Sigmoid colon (tissue), 7 donors: Measurements from ENCODE around the gene PARP4. TPM values are rescaled to one million over a fixed set of nuclear protein-coding genes. Genes with fewer than 3 reads are reported as not detected.

Experiments used
- DNase-seq: peaks from one replicate; pipeline ENCODE4 v3.0.0-alpha.2; 2019
- H3K27ac ChIP-seq, 4 donors: fragments of 200-600 bp; sonication (generic); one replicate each; pipeline ENCODE4 v1.5.1; 2016 to 2019; ENCODE audit warnings: mild to moderate bottlenecking in 1 of 4
- H3K27me3 ChIP-seq, 3 donors: fragments of 200-600 bp; sonication (generic); one replicate each; pipeline ENCODE4 v1.5.1; 2019; ENCODE audit warnings: mild to moderate bottlenecking in 1 of 3
- H3K36me3 ChIP-seq, 4 donors: fragments of 200-600 bp; sonication (generic); one replicate each; pipeline ENCODE4 v1.5.1; 2016 to 2019
- H3K4me1 ChIP-seq, 4 donors: fragments of 200-600 bp; sonication (generic); one replicate each; pipeline ENCODE4 v1.5.1; 2017 to 2019
- H3K4me3 ChIP-seq, 4 donors: fragments of 200-600 bp; sonication (generic); one replicate each; pipeline ENCODE4 v1.5.1; 2017 to 2019; ENCODE audit warnings: mild to moderate bottlenecking in 2 of 4, moderate library complexity in 1 of 4
- H3K9me3 ChIP-seq, 4 donors: fragments of 200-600 bp in 3 of 4; sonication (generic) in 3 of 4; one replicate each; pipeline versions ENCODE4 v1.5.1 to v1.6.1; 2013 to 2019
- EP300 ChIP-seq, 4 donors: sonication (generic); formaldehyde crosslinking; IDR thresholded peaks; one replicate each; pipeline ENCODE4 v1.6.1; 2017; ENCODE audit warnings: antibody characterized with exemption in 4 of 4
- POLR2A ChIP-seq, 2 donors: fragments of 450-650 bp; IDR thresholded peaks; one replicate each; pipeline ENCODE4 v1.6.1; 2016; ENCODE audit warnings: antibody characterized with exemption in 2 of 2, mild to moderate bottlenecking in 2 of 2, moderate library complexity in 2 of 2
- POLR2AphosphoS5 ChIP-seq, 4 donors: sonication (generic); formaldehyde crosslinking; IDR thresholded peaks; one replicate each; pipeline ENCODE4 v1.6.1; 2017; ENCODE audit warnings: antibody characterized with exemption in 4 of 4
- WGBS, 2 donors: extraction: QIAGEN DNeasy Blood & Tissue Kit; methylation state at CpG; one replicate each; pipeline ENCODE4 v1.1.7; 2013; 5-methylcytosine and 5-hydroxymethylcytosine counted together
- intact Hi-C: fragments of 100-400 bp; cut with DNase I; formaldehyde crosslinking; loops from one replicate; pipeline ENCODE4 v1.15.1; 2023
- polyA plus RNA-seq, 3 donors: library from polyadenylated mRNA; stranded (reverse); fragments of 200-250 nt; gene quantifications; one replicate each; pipeline ENCODE4 v1.2.3, GENCODE V29; 2013
- total RNA-seq, 4 donors: library from RNA; depleted of rRNA; stranded (reverse); fragments of >200 nt; gene quantifications; one replicate each; pipeline ENCODE4 v1.1.0, GENCODE V29; 2016
- TF ChIP-seq, protein P1 (sequence below), 4 experiments: fragments of 450-650 bp in 3 of 4; fragments of 200-600 bp in 1 of 4; IDR thresholded peaks; one replicate each; pipeline ENCODE4 v1.5.1; 2016 to 2019; ENCODE audit warnings: antibody characterized with exemption in 4 of 4, mild to moderate bottlenecking in 3 of 4, moderate library complexity in 2 of 4
- donor health status: healthy with polysubstance abuse.
- donor health status: Bipolar disorder and iron deficiency.
- donor health status: healthy.

PARP4 gene
- total and polyA plus RNA-seq, 7 donors = 29.4 to 54.3 (median 41.8) TPM

DNA sequence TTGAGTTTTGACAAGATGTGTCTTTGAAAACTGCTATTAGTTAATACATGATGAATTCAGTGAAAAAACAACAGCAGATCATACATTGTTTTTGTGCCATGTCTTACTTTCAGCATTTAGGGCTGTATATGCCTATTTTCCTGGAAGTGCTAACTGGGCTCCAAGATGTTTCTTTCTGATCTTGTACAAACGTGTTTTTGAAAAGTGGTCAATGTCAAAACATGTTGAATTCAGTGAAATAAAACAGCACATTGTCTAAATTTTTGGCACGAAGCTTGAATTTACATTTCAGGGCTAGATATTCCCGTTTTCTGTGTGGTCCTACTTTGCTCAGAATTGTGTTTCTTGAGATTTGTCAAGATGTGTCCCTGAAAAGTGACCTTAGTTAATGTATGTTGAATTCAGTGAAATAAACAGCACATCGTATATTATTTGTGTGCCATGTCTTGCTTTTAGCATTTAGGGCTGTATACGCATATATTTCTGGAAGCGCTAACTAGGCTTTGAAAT, 14.7 kb upstream of the PARP4 start:
- no peaks in the 10 kb centered on the region for H3K4me1 ChIP-seq
- WGBS, 2 donors = 79 to 85% methylated on average over 6 of the region's 6 CpGs
- no peaks in the 10 kb centered on the region for H3K9me3 ChIP-seq
- no peak for DNase-seq
- intact Hi-C loops = no loop called here
- peaks cover 0 to 13% (median 0%) of the 10 kb centered on the region in 3 donors for H3K27me3 ChIP-seq
- H3K27ac ChIP-seq = no peak overlapping the region
- H3K36me3 ChIP-seq = no peaks in the 10 kb centered on the region
- no peak overlapping the region for H3K4me3 ChIP-seq
- TF ChIP-seq POLR2A (IDR thresholded peaks at IDR 0.05) (no peak), EP300 (IDR thresholded peaks at IDR 0.05) (no peak), POLR2AphosphoS5 (IDR thresholded peaks at IDR 0.05) (no peak)
- TF ChIP-seq, protein P1, sequence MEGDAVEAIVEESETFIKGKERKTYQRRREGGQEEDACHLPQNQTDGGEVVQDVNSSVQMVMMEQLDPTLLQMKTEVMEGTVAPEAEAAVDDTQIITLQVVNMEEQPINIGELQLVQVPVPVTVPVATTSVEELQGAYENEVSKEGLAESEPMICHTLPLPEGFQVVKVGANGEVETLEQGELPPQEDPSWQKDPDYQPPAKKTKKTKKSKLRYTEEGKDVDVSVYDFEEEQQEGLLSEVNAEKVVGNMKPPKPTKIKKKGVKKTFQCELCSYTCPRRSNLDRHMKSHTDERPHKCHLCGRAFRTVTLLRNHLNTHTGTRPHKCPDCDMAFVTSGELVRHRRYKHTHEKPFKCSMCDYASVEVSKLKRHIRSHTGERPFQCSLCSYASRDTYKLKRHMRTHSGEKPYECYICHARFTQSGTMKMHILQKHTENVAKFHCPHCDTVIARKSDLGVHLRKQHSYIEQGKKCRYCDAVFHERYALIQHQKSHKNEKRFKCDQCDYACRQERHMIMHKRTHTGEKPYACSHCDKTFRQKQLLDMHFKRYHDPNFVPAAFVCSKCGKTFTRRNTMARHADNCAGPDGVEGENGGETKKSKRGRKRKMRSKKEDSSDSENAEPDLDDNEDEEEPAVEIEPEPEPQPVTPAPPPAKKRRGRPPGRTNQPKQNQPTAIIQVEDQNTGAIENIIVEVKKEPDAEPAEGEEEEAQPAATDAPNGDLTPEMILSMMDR (IDR thresholded peaks at IDR 0.05) = no peak

- H3K4me1 ChIP-seq = no peaks in the 10 kb centered on the region
- H3K9me3 ChIP-seq = no peaks in the 10 kb centered on the region
- WGBS, 2 donors = 84 to 89% methylated on average over 1 of the region's 1 CpG
- intact Hi-C loops = no loop called here
- H3K36me3 ChIP-seq = no peaks in the 10 kb centered on the region
- H3K27me3 ChIP-seq = no peaks in the 10 kb centered on the region
- DNase-seq = no peak
- TF ChIP-seq POLR2AphosphoS5 (IDR thresholded peaks at IDR 0.05) (no peak), EP300 (IDR thresholded peaks at IDR 0.05) (no peak), POLR2A (IDR thresholded peaks at IDR 0.05) (no peak)
- no peak overlapping the region for H3K4me3 ChIP-seq
- no peak overlapping the region for H3K27ac ChIP-seq
These were observed 8.2 kb upstream of the PARP4 start for GRCh38 chr13:24520733-24521132.

GRCh38 chr13:24516919-24517318, 4.3 kb upstream of the PARP4 start:
- H3K9me3 ChIP-seq = no peaks in the 10 kb centered on the region
- H3K4me1 ChIP-seq = peaks cover 0 to 7% (median 0%) of the 10 kb centered on the region in 4 donors
- 90 to 92% methylated on average over 6 of the region's 6 CpGs for WGBS, 2 donors
- H3K36me3 ChIP-seq = no peaks in the 10 kb centered on the region
- H3K27me3 ChIP-seq = no peaks in the 10 kb centered on the region
- TF ChIP-seq POLR2AphosphoS5 (IDR thresholded peaks at IDR 0.05) = no peak
- TF ChIP-seq, protein P1 (IDR thresholded peaks at IDR 0.05) = no peak
- H3K27ac ChIP-seq = no peak overlapping the region
- intact Hi-C loops = no loop called here
- no peak overlapping the region for H3K4me3 ChIP-seq
- no peak for DNase-seq

- peak overlapping the region; percentile 74 to 85 (median 78) for H3K4me3 ChIP-seq
- H3K27me3 ChIP-seq = no peaks in the 10 kb centered on the region
- DNase-seq = no peak
- H3K4me1 ChIP-seq = peaks cover 0 to 21% (median 12%) of the 10 kb centered on the region in 4 donors
- no peaks in the 10 kb centered on the region for H3K36me3 ChIP-seq
- intact Hi-C loops = loop anchor here (5.0 kb wide), 1 partner anchor 626 kb away; the partner anchor contains the start of gene MIPEP
- peak overlapping the region; percentile 88 to 94 (median 92) for H3K27ac ChIP-seq
- 1% methylated on average over 10 of the region's 10 CpGs for WGBS, 2 donors
- H3K9me3 ChIP-seq = no peaks in the 10 kb centered on the region
- TF ChIP-seq, protein P1 (IDR thresholded peaks at IDR 0.05) = no peak
- peak in 1 of 2 donors; percentile 3 for TF ChIP-seq POLR2A (IDR thresholded peaks at IDR 0.05)
These were observed 283 bp upstream of the PARP4 start for GRCh38 chr13:24512908-24513213.

GRCh38 chr13:24511816-24512196, 772 bp downstream of the PARP4 start:
- no peaks in the 10 kb centered on the region for H3K9me3 ChIP-seq
- TF ChIP-seq POLR2AphosphoS5 (IDR thresholded peaks at IDR 0.05) = no peak
- intact Hi-C loops = loop anchor here (5.0 kb wide), 1 partner anchor 625 kb away; the partner anchor contains the start of gene MIPEP
- no peaks in the 10 kb centered on the region for H3K27me3 ChIP-seq
- peak overlapping the region; percentile 88 to 94 (median 92) for H3K27ac ChIP-seq
- WGBS, 2 donors = 0 to 2% methylated on average over 6 of the region's 6 CpGs
- no peaks in the 10 kb centered on the region for H3K36me3 ChIP-seq
- H3K4me1 ChIP-seq = peaks cover 0 to 21% (median 12%) of the 10 kb centered on the region in 4 donors
- no peak for DNase-seq
- H3K4me3 ChIP-seq = peak overlapping the region; percentile 74 to 85 (median 78)
